Measurements from ENCODE around the gene CLTA. TPM values are rescaled to one million over a fixed set of nuclear protein-coding genes. Genes with fewer than 3 reads are reported as not detected.
A peak's percentile ranks its signal among the peaks of the same experiment; 100 is the strongest.

CLTA gene
- total and polyA plus RNA-seq, 10 of the 15 experiments (the other 5 are each of a cell fraction or from before 2014, with no cell fraction given) = 49.0 to 241 (median 168) TPM

DNA sequence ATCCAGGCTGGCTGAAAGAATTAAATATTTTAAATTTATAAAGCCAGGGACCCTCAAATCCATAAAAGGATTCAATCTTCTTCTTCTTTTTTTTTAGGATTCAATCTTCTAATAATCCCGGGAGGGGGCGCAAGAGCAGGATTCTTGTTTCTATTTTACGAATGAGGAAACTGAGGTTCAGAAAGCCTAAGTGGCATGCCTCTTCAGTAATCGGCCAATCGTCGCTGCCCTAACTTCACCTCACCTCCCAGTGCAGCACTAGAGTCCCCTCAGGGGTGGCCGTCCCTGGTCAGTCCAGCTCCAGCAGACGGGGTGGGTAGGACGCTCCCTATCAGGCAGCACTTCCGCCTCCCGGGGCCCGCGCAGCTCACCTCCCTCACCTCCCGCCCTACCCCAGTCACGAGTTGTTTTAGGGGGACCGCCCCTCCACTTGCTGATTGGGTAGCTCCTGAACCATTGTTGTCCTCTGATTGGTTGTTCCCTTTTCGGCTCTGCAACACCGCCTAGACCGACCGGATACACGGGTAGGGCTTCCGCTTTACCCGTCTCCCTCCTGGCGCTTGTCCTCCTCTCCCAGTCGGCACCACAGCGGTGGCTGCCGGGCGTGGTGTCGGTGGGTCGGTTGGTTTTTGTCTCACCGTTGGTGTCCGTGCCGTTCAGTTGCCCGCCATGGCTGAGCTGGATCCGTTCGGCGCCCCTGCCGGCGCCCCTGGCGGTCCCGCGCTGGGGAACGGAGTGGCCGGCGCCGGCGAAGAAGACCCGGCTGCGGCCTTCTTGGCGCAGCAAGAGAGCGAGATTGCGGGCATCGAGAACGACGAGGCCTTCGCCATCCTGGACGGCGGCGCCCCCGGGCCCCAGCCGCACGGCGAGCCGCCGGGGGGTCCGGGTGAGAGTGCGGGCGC, at the start of gene CLTA (continued):
- TF ChIP-seq, protein P1, sequence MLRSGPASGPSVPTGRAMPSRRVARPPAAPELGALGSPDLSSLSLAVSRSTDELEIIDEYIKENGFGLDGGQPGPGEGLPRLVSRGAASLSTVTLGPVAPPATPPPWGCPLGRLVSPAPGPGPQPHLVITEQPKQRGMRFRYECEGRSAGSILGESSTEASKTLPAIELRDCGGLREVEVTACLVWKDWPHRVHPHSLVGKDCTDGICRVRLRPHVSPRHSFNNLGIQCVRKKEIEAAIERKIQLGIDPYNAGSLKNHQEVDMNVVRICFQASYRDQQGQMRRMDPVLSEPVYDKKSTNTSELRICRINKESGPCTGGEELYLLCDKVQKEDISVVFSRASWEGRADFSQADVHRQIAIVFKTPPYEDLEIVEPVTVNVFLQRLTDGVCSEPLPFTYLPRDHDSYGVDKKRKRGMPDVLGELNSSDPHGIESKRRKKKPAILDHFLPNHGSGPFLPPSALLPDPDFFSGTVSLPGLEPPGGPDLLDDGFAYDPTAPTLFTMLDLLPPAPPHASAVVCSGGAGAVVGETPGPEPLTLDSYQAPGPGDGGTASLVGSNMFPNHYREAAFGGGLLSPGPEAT (IDR thresholded peaks at IDR 0.05; ENCODE audit: low read depth) = peak; percentile 68; the same call in 1 of the 2 replicates
- TF ChIP-seq RAD51 (IDR thresholded peaks at IDR 0.05) (peak; percentile 83), GATAD2B (conservative IDR thresholded peaks at IDR 0.05; ENCODE audit: low read depth) (peak; percentile 55), BRCA1 (IDR thresholded peaks at IDR 0.05; ENCODE audit: low read depth, low read length) (no peak), IKZF2 (IDR thresholded peaks at IDR 0.05) (peak; percentile 40 to 56; a peak in 2 of 4 replicates), NFYB (IDR thresholded peaks at IDR 0.05; ENCODE audit: insufficient read depth, low read depth, low read length) (peak; percentile 96), CBFB (IDR thresholded peaks at IDR 0.05; ENCODE audit: low read depth) (peak; percentile 69; the same call in 1 of the 2 replicates), NFIC (IDR thresholded peaks at IDR 0.05; ENCODE audit: low read depth, low read length) (no peak), RELA (IDR thresholded peaks at IDR 0.05; ENCODE audit: borderline replicate concordance, partially characterized antibody) (peak; percentile 39), SMAD5 (IDR thresholded peaks at IDR 0.05; ENCODE audit: low read depth) (peak; percentile 93; the same call in 1 of the 2 replicates), JUNB (IDR thresholded peaks at IDR 0.05) (no peak), TCF3 (IDR thresholded peaks at IDR 0.05; ENCODE audit: borderline replicate concordance, insufficient read depth, low read depth, low read length) (peak; percentile 49; the same call in 1 of the 2 replicates), ZSCAN29 (IDR thresholded peaks at IDR 0.05) (no peak)
- TF ChIP-seq, protein P2, sequence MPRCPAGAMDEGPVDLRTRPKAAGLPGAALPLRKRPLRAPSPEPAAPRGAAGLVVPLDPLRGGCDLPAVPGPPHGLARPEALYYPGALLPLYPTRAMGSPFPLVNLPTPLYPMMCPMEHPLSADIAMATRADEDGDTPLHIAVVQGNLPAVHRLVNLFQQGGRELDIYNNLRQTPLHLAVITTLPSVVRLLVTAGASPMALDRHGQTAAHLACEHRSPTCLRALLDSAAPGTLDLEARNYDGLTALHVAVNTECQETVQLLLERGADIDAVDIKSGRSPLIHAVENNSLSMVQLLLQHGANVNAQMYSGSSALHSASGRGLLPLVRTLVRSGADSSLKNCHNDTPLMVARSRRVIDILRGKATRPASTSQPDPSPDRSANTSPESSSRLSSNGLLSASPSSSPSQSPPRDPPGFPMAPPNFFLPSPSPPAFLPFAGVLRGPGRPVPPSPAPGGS (IDR thresholded peaks at IDR 0.05; ENCODE audit: borderline replicate concordance, insufficient read depth, low read depth, low read length, poor library complexity, severe bottlenecking) = no peak
- TF ChIP-seq, protein P3, sequence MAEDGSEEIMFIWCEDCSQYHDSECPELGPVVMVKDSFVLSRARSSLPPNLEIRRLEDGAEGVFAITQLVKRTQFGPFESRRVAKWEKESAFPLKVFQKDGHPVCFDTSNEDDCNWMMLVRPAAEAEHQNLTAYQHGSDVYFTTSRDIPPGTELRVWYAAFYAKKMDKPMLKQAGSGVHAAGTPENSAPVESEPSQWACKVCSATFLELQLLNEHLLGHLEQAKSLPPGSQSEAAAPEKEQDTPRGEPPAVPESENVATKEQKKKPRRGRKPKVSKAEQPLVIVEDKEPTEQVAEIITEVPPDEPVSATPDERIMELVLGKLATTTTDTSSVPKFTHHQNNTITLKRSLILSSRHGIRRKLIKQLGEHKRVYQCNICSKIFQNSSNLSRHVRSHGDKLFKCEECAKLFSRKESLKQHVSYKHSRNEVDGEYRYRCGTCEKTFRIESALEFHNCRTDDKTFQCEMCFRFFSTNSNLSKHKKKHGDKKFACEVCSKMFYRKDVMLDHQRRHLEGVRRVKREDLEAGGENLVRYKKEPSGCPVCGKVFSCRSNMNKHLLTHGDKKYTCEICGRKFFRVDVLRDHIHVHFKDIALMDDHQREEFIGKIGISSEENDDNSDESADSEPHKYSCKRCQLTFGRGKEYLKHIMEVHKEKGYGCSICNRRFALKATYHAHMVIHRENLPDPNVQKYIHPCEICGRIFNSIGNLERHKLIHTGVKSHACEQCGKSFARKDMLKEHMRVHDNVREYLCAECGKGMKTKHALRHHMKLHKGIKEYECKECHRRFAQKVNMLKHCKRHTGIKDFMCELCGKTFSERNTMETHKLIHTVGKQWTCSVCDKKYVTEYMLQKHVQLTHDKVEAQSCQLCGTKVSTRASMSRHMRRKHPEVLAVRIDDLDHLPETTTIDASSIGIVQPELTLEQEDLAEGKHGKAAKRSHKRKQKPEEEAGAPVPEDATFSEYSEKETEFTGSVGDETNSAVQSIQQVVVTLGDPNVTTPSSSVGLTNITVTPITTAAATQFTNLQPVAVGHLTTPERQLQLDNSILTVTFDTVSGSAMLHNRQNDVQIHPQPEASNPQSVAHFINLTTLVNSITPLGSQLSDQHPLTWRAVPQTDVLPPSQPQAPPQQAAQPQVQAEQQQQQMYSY (CRISPR knock-in tag; IDR thresholded peaks at IDR 0.05) = no peak
- TF ChIP-seq, protein P4, sequence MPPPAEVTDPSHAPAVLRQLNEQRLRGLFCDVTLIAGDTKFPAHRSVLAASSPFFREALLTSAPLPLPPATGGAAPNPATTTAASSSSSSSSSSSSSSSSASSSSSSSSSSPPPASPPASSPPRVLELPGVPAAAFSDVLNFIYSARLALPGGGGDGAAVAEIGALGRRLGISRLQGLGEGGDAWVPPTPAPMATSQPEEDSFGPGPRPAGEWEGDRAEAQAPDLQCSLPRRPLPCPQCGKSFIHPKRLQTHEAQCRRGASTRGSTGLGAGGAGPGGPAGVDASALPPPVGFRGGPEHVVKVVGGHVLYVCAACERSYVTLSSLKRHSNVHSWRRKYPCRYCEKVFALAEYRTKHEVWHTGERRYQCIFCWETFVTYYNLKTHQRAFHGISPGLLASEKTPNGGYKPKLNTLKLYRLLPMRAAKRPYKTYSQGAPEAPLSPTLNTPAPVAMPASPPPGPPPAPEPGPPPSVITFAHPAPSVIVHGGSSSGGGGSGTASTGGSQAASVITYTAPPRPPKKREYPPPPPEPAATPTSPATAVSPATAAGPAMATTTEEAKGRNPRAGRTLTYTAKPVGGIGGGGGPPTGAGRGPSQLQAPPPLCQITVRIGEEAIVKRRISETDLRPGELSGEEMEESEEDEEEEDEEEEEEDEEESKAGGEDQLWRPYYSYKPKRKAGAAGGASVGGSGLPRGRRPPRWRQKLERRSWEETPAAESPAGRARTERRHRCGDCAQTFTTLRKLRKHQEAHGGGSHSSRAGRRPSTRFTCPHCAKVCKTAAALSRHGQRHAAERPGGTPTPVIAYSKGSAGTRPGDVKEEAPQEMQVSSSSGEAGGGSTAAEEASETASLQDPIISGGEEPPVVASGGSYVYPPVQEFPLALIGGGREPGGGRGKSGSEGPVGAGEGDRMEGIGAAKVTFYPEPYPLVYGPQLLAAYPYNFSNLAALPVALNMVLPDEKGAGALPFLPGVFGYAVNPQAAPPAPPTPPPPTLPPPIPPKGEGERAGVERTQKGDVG (CRISPR knock-in tag; IDR thresholded peaks at IDR 0.05) = no peak
- TF ChIP-seq, protein P5, sequence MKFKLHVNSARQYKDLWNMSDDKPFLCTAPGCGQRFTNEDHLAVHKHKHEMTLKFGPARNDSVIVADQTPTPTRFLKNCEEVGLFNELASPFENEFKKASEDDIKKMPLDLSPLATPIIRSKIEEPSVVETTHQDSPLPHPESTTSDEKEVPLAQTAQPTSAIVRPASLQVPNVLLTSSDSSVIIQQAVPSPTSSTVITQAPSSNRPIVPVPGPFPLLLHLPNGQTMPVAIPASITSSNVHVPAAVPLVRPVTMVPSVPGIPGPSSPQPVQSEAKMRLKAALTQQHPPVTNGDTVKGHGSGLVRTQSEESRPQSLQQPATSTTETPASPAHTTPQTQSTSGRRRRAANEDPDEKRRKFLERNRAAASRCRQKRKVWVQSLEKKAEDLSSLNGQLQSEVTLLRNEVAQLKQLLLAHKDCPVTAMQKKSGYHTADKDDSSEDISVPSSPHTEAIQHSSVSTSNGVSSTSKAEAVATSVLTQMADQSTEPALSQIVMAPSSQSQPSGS (IDR thresholded peaks at IDR 0.05; ENCODE audit: low read length) = no peak
